Neural cell (in vitro differentiated cells): Measurements from ENCODE around the gene RNF123. TPM values are rescaled to one million over a fixed set of nuclear protein-coding genes. Genes with fewer than 3 reads are reported as not detected.

ENCODE experiments used
- H2AFZ ChIP-seq: fragments of 200-600, 300-800 bp; sonication (generic), shearing (Covaris generic); 2 replicates; pipeline ENCODE4 v1.6.0; 2014; ENCODE audit warnings: low read depth, mild to moderate bottlenecking, antibody characterized with exemption, low read length, moderate library complexity
- H3F3A ChIP-seq: fragments of 200-600 bp; shearing (Covaris generic); 2 replicates; pipeline ENCODE4 v1.6.1; 2016; ENCODE audit warnings: mild to moderate bottlenecking, moderate library complexity, mixed read lengths, antibody characterized with exemption, low read length; ENCODE audit not compliant: insufficient read depth, poor library complexity, severe bottlenecking
- H3K27ac ChIP-seq: fragments of 200-600, 300-800 bp; sonication (generic), shearing (Covaris generic); 2 replicates; pipeline ENCODE4 v1.5.1; 2014; ENCODE audit warnings: mild to moderate bottlenecking, low read length, moderate library complexity
- H3K27me3 ChIP-seq: fragments of 300-800, 200-600 bp; sonication (generic), shearing (Covaris generic); 2 replicates; pipeline ENCODE4 v1.6.0; 2014; ENCODE audit warnings: mild to moderate bottlenecking, low read depth, low read length, moderate library complexity; ENCODE audit not compliant: insufficient read depth
- H3K36me3 ChIP-seq: fragments of 300-800, 200-600 bp; sonication (generic), shearing (Covaris generic); 2 replicates; pipeline ENCODE4 v1.5.1; 2014; ENCODE audit warnings: mild to moderate bottlenecking, antibody characterized with exemption, low read length, moderate library complexity; ENCODE audit not compliant: insufficient read depth
- H3K4me2 ChIP-seq: fragments of 300-800, 200-600 bp; sonication (generic), shearing (Covaris generic); 2 replicates; pipeline ENCODE4 v1.6.0; 2014; ENCODE audit warnings: mild to moderate bottlenecking, low read length
- H3K4me3 ChIP-seq: fragments of 300-800, 200-600 bp; sonication (generic), shearing (Covaris generic); 2 replicates; pipeline ENCODE4 v1.5.1; 2014; ENCODE audit warnings: mild to moderate bottlenecking, low read length, moderate library complexity
- H3K79me2 ChIP-seq: fragments of 200-600 bp; shearing (Covaris generic); replicated peaks from 2 replicates; pipeline ENCODE4 v1.6.0; 2014; ENCODE audit warnings: mild to moderate bottlenecking, low read length, moderate library complexity; ENCODE audit not compliant: insufficient read depth
- H3K9ac ChIP-seq: fragments of 300-800, 200-600 bp; sonication (generic), shearing (Covaris generic); 2 replicates; pipeline ENCODE4 v1.6.1; 2016; ENCODE audit warnings: mild to moderate bottlenecking, low read length, mixed read lengths
- H3K9me2 ChIP-seq: fragments of 200-600 bp; shearing (Covaris generic); 2 replicates; pipeline ENCODE4 v1.6.1; 2016; ENCODE audit warnings: mild to moderate bottlenecking, low read length, mixed read lengths; ENCODE audit not compliant: insufficient read depth
- H3K9me3 ChIP-seq: fragments of 200-600, 300-800 bp; sonication (generic), shearing (Covaris generic); 2 replicates; pipeline ENCODE4 v1.6.1; 2016; ENCODE audit warnings: mild to moderate bottlenecking, mixed run types, low read length, moderate library complexity, mixed read lengths
- H4K20me1 ChIP-seq: fragments of 200-600 bp; shearing (Covaris generic); 2 replicates; pipeline ENCODE4 v1.6.1; 2016; ENCODE audit warnings: mild to moderate bottlenecking, mixed run types; ENCODE audit not compliant: insufficient read depth
- EP300 ChIP-seq: fragments of 450-650 bp; conservative IDR thresholded peaks from 2 replicates; pipeline ENCODE4 v1.6.1; 2014; ENCODE audit warnings: antibody characterized with exemption, mild to moderate bottlenecking, moderate library complexity; ENCODE audit not compliant: poor library complexity, severe bottlenecking
- EZH2 ChIP-seq: fragments of 200-600, 300-800 bp; shearing (Covaris generic), sonication (generic); IDR thresholded peaks from 2 replicates; pipeline ENCODE4 v1.6.1; 2014; ENCODE audit warnings: antibody characterized with exemption, low read length, borderline replicate concordance, mild to moderate bottlenecking; ENCODE audit not compliant: insufficient read depth, poor library complexity, severe bottlenecking
- MXI1 ChIP-seq: fragments of 450-650 bp; conservative IDR thresholded peaks from 2 replicates; pipeline ENCODE4 v1.6.1; 2014; ENCODE audit warnings: antibody characterized with exemption, mild to moderate bottlenecking; ENCODE audit not compliant: poor library complexity, severe bottlenecking
- POLR2AphosphoS5 ChIP-seq: IDR thresholded peaks from 2 replicates; pipeline ENCODE4 v1.6.1; 2012
- RAD21 ChIP-seq: fragments of 450-650 bp; conservative IDR thresholded peaks from 2 replicates; pipeline ENCODE4 v1.6.1; 2014; ENCODE audit warnings: antibody characterized with exemption, mild to moderate bottlenecking, moderate library complexity
- SMC3 ChIP-seq: fragments of 450-650 bp; conservative IDR thresholded peaks from 2 replicates; pipeline ENCODE4 v1.6.1; 2014; ENCODE audit warnings: antibody characterized with exemption, mild to moderate bottlenecking, moderate library complexity; ENCODE audit not compliant: poor library complexity
- TAF1 ChIP-seq: IDR thresholded peaks from 2 replicates; pipeline ENCODE4 v1.6.1; 2012; ENCODE audit warnings: low read depth
- polyA plus RNA-seq: library from polyadenylated mRNA; depleted of rRNA; stranded (reverse); fragments of >200 nt; gene quantifications from 2 replicates; pipeline ENCODE4 v1.2.3, GENCODE V29; 2014
- TF ChIP-seq, protein P1 (sequence below): IDR thresholded peaks from 2 replicates; pipeline ENCODE4 v1.6.1; 2012; ENCODE audit warnings: borderline replicate concordance
- TF ChIP-seq, protein P2 (sequence below): fragments of 450-650 bp; IDR thresholded peaks from 2 replicates; pipeline ENCODE4 v1.5.1; 2014; ENCODE audit warnings: antibody characterized with exemption, mild to moderate bottlenecking, moderate library complexity; ENCODE audit not compliant: poor library complexity, severe bottlenecking

The RNF123 gene
- polyA plus RNA-seq, 1 donor from 2014 or later: 27.4 TPM

DNA sequence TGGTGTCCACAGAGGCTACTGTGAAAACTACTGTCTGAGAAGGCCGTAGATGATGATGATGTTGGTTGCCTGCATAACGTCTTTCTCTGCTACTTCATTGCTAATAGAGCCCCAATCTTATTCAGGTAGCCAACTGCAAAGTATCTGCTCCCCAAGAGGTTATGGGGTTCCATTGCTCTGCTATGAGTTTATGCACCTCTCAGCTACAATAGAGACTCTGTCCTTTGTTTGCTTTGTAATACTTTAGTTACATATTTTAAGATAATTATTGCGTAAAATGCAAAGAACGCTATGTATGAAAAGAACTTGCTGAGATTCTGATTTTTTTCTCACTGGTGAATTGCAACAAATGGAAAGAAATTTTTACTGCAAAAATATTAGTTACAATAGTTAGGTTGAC, 62.1 kb downstream of the RNF123 start:
- H3K4me2 ChIP-seq: no peak overlapping the region
- no peaks in the 10 kb centered on the region for H3F3A ChIP-seq
- H4K20me1 ChIP-seq: no peaks in the 10 kb centered on the region
- H3K27me3 ChIP-seq: no peaks in the 10 kb centered on the region
- H2AFZ ChIP-seq: no peak overlapping the region
- no peaks in the 10 kb centered on the region for H3K9me3 ChIP-seq
- H3K27ac ChIP-seq: no peak overlapping the region
- no peaks in the 10 kb centered on the region for H3K9me2 ChIP-seq
- H3K9ac ChIP-seq: no peak overlapping the region
- no peaks in the 10 kb centered on the region for H3K36me3 ChIP-seq
- peaks cover 50% of the 10 kb centered on the region for H3K79me2 ChIP-seq
- H3K4me3 ChIP-seq: no peak overlapping the region
- TF ChIP-seq MXI1 (no peak), EZH2 (no peak), EP300 (no peak), RAD21 (no peak), SMC3 (no peak), POLR2AphosphoS5 (no peak), TAF1 (no peak)
- TF ChIP-seq, protein P1, sequence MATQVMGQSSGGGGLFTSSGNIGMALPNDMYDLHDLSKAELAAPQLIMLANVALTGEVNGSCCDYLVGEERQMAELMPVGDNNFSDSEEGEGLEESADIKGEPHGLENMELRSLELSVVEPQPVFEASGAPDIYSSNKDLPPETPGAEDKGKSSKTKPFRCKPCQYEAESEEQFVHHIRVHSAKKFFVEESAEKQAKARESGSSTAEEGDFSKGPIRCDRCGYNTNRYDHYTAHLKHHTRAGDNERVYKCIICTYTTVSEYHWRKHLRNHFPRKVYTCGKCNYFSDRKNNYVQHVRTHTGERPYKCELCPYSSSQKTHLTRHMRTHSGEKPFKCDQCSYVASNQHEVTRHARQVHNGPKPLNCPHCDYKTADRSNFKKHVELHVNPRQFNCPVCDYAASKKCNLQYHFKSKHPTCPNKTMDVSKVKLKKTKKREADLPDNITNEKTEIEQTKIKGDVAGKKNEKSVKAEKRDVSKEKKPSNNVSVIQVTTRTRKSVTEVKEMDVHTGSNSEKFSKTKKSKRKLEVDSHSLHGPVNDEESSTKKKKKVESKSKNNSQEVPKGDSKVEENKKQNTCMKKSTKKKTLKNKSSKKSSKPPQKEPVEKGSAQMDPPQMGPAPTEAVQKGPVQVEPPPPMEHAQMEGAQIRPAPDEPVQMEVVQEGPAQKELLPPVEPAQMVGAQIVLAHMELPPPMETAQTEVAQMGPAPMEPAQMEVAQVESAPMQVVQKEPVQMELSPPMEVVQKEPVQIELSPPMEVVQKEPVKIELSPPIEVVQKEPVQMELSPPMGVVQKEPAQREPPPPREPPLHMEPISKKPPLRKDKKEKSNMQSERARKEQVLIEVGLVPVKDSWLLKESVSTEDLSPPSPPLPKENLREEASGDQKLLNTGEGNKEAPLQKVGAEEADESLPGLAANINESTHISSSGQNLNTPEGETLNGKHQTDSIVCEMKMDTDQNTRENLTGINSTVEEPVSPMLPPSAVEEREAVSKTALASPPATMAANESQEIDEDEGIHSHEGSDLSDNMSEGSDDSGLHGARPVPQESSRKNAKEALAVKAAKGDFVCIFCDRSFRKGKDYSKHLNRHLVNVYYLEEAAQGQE: no peak
- TF ChIP-seq, protein P2, sequence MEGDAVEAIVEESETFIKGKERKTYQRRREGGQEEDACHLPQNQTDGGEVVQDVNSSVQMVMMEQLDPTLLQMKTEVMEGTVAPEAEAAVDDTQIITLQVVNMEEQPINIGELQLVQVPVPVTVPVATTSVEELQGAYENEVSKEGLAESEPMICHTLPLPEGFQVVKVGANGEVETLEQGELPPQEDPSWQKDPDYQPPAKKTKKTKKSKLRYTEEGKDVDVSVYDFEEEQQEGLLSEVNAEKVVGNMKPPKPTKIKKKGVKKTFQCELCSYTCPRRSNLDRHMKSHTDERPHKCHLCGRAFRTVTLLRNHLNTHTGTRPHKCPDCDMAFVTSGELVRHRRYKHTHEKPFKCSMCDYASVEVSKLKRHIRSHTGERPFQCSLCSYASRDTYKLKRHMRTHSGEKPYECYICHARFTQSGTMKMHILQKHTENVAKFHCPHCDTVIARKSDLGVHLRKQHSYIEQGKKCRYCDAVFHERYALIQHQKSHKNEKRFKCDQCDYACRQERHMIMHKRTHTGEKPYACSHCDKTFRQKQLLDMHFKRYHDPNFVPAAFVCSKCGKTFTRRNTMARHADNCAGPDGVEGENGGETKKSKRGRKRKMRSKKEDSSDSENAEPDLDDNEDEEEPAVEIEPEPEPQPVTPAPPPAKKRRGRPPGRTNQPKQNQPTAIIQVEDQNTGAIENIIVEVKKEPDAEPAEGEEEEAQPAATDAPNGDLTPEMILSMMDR: no peak

DNA sequence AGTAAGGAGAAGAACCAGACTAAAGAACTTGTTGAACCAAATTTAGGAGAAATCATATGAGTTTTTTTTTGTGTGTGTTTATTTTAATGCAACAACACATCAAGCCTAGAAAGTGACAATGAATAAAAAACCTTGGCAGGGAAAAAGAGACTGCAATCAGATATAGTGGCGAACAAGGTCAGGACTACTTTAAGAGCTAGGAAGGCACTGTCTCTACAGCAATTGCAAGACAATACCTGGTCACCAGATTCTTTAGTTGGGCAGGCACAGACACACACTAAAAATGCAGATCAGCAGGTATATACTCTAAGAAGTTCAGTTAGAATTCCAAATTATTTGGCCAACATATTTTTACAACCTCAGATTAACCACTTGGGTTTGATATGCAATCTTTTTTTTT, 65.2 kb downstream of the RNF123 start:
- Histone ChIP-seq H3K27ac (no peak overlapping the region), H2AFZ (no peak overlapping the region), H3K79me2 (peaks cover 63% of the 10 kb centered on the region), H4K20me1 (no peaks in the 10 kb centered on the region), H3K36me3 (no peaks in the 10 kb centered on the region), H3F3A (no peaks in the 10 kb centered on the region), H3K4me2 (no peak overlapping the region), H3K9me3 (no peaks in the 10 kb centered on the region), H3K27me3 (no peaks in the 10 kb centered on the region), H3K4me3 (no peak overlapping the region), H3K9me2 (no peaks in the 10 kb centered on the region), H3K9ac (no peak overlapping the region)
- no peak for TF ChIP-seq SMC3
- TF ChIP-seq, protein P1: no peak
- TF ChIP-seq, protein P2: no peak
- no peak for TF ChIP-seq TAF1
- TF ChIP-seq EP300: no peak
- TF ChIP-seq MXI1: no peak
- no peak for TF ChIP-seq RAD21
- TF ChIP-seq EZH2: no peak
- no peak for TF ChIP-seq POLR2AphosphoS5
